ENCODE measurements around the gene KIAA1755. TPM values are rescaled to one million over a fixed set of nuclear protein-coding genes. Genes with fewer than 3 reads are reported as not detected.

The KIAA1755 gene
- total RNA-seq, 1 experiment from 2014 or later: 0.44 TPM

DNA sequence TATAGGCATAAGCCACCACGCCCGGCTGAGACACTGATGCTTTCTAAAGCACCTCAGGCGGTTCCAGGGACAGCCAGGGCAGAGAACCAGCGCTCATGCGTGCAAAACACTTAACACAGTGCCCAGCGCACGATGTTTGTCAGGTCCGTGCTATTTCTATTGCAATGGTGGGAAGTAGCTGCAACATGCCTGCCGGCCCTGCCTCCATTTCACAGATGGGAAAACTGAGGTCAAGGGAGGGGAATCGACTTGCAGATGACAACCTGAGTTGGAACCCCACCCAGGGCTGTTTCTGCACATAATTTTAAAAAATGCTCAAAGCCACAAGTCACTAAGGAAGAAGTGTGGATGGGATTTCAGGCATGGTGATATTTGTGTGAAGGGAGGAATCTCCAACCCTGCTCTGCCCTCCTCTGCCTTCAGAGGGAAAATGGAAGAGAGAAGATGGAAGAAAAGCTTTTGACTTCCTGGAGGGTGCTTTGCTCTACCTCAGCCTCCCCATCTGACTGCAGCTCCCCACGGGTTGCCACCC lies 39.9 kb downstream of the KIAA1755 start:
- H2AFZ ChIP-seq (ENCODE audit: low read length): peak overlapping the region; percentile 33; the same call in 1 of the 2 replicates

DNA sequence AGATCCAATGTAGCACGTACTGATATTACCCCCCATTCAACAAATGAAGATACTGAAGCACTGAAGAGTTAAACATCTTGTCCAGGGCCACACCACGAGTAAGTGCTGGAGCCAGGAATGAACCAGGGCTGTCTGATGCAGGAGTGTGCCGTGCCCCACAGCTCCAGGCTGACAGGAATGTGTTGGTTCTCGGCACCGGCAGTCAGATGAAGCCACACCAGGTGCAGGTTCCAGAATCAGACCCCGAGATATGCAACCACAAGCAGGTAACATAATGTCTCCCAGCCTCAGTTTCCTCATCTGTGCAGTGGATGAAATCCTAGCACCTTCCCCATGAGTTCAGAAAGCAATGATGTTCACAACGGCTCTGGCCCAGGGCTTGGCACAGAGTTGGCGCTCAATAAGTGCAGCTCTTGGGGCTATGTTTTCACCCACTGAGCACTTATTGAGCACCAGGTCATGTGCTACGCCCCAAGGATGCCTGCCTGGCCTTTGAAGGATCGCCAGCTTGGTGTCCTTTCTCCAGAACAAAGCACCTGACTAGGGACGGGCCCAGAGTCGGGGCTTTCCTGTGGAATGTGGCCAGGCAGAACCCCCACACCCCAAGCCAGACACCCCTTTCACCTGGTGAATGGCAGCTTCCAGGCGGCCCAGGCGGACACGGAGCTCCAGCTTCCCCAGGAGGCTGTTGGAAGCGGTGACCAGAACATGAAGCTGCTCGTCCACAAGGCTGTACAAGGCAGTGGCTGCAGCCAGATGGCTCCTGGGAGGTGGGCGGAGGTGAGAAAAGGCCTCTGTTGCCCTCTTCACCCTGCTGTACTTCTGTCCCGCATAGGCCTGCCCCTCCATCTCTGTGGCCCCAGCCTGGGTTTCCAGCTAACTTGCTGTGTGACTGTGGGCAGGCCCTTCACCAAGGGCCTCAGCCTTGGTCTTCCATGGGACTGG lies 41.3 kb downstream of the KIAA1755 start:
- Histone ChIP-seq H3K4me2 (ENCODE audit: low read length) (no peak overlapping the region), H3K4me3 (ENCODE audit: low read length) (no peak overlapping the region), H3K27ac (ENCODE audit: low read length) (0 out of 2 replicates have a peak overlapping the region, but pooled peaks have one; percentile 80), H3K79me2 (ENCODE audit: low read length) (peaks cover 15% of the 10 kb centered on the region; the same call in 1 of the 2 replicates), H3K9me2 (replicated peaks; ENCODE audit: low read length) (no peaks in the 10 kb centered on the region), H3K9me3 (ENCODE audit: low read length) (no peaks in the 10 kb centered on the region), H4K20me1 (ENCODE audit: low read length) (no peaks in the 10 kb centered on the region), H3K4me1 (ENCODE audit: insufficient read depth, low read length) (peaks cover 36% of the 10 kb centered on the region), H3K9ac (ENCODE audit: low read length) (no peak overlapping the region), H3K27me3 (ENCODE audit: low read length) (no peaks in the 10 kb centered on the region), H3K36me3 (ENCODE audit: low read depth, low read length) (no peaks in the 10 kb centered on the region), H2AFZ (ENCODE audit: low read length) (no peak overlapping the region), H3F3A (ENCODE audit: low read length, unreplicated experiment) (no peaks in the 10 kb centered on the region)
- no peak for TF ChIP-seq EZH2phosphoT487 (IDR thresholded peaks at IDR 0.05; ENCODE audit: borderline replicate concordance, low read length)
- TF ChIP-seq, protein P1, sequence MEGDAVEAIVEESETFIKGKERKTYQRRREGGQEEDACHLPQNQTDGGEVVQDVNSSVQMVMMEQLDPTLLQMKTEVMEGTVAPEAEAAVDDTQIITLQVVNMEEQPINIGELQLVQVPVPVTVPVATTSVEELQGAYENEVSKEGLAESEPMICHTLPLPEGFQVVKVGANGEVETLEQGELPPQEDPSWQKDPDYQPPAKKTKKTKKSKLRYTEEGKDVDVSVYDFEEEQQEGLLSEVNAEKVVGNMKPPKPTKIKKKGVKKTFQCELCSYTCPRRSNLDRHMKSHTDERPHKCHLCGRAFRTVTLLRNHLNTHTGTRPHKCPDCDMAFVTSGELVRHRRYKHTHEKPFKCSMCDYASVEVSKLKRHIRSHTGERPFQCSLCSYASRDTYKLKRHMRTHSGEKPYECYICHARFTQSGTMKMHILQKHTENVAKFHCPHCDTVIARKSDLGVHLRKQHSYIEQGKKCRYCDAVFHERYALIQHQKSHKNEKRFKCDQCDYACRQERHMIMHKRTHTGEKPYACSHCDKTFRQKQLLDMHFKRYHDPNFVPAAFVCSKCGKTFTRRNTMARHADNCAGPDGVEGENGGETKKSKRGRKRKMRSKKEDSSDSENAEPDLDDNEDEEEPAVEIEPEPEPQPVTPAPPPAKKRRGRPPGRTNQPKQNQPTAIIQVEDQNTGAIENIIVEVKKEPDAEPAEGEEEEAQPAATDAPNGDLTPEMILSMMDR (conservative IDR thresholded peaks at IDR 0.05; ENCODE audit: low read depth, low read length): no peak
- no peak for TF ChIP-seq EZH2 (IDR thresholded peaks at IDR 0.05; ENCODE audit: low read length, unreplicated experiment)
- ChIA-PET POLR2A (ENCODE audit: unreplicated experiment) (no interaction called here), CTCF (interaction anchor here (0.8 to 0.9 kb wide), 2 partner anchors 46 to 161 kb away, joined by 7 to 12 read pairs; no protein-coding TSS in a partner anchor)
- intact Hi-C loops (cut with micrococcal nuclease): no loop called here
- no TSS peak for BruUV-seq (replicated peaks)
- DNase-seq (no peak), ATAC-seq (no peak)

More for the DNA sequence above, 39.9 kb downstream of the KIAA1755 start:
- peak overlapping the region; percentile 14; the same call in 1 of the 2 replicates for H3K4me3 ChIP-seq (ENCODE audit: low read length)
- no peaks in the 10 kb centered on the region for H3K27me3 ChIP-seq (ENCODE audit: low read length)
- H3K9me3 ChIP-seq (ENCODE audit: low read length): no peaks in the 10 kb centered on the region
- H3K79me2 ChIP-seq (ENCODE audit: low read length): peaks cover 15% of the 10 kb centered on the region; the same call in 1 of the 2 replicates
- ChIA-PET CTCF (interaction anchor here (0.5 to 2.3 kb wide), 12 partner anchors 19 to 618 kb away, joined by 3 to 26 read pairs (median 4); no protein-coding TSS in a partner anchor), POLR2A (ENCODE audit: unreplicated experiment) (no interaction called here)
- TF ChIP-seq EZH2phosphoT487 (IDR thresholded peaks at IDR 0.05; ENCODE audit: borderline replicate concordance, low read length): no peak
- TF ChIP-seq EZH2 (IDR thresholded peaks at IDR 0.05; ENCODE audit: low read length, unreplicated experiment): no peak
- TF ChIP-seq, protein P1 (conservative IDR thresholded peaks at IDR 0.05; ENCODE audit: low read depth, low read length): no peak
- no peaks in the 10 kb centered on the region for H3K9me2 ChIP-seq (replicated peaks; ENCODE audit: low read length)
- H3K9ac ChIP-seq (ENCODE audit: low read length): no peak overlapping the region
- H3K27ac ChIP-seq (ENCODE audit: low read length): peak overlapping the region; percentile 18; the same call in 1 of the 2 replicates
- no peaks in the 10 kb centered on the region for H4K20me1 ChIP-seq (ENCODE audit: low read length)
- peak overlapping the region; percentile 58 for H3K4me2 ChIP-seq (ENCODE audit: low read length)
- no TSS peak for BruUV-seq (replicated peaks)
- intact Hi-C loops (cut with micrococcal nuclease): loop anchor here (2.0 to 5.0 kb wide), 2 partner anchors 108 to 164 kb away; no protein-coding TSS in a partner anchor
- H3K4me1 ChIP-seq (ENCODE audit: insufficient read depth, low read length): peaks cover 36% of the 10 kb centered on the region
- ATAC-seq (no peak), DNase-seq (no peak)
- H3K36me3 ChIP-seq (ENCODE audit: low read depth, low read length): no peaks in the 10 kb centered on the region
- H3F3A ChIP-seq (ENCODE audit: low read length, unreplicated experiment): no peaks in the 10 kb centered on the region

Measured in PC-3 (cell line).